ENCODE measurements around the gene STX5.

The STX5 gene

DNA sequence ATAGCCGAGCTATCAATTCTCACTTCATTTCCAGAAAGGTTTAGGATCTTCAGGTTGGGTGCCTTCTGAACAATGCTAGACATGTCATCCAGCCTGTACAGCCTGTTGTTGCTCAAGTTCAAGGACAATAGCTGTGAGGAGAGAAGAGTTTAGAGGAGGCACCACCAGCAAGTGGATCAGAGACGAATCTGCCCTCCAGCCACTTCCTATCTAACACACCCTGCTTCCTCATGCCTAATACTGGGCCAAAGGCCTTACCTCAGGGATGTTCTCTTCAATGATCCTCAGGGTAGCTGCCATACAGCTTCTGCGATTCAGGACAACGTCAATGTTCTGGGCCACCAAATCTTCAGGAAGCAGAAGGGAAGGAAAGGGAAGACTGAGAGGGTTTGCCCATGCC lies 30.8 kb downstream of the STX5 start:
- H3K4me3 ChIP-seq = no peak overlapping the region
- no peak overlapping the region for H3K27ac ChIP-seq
- TF ChIP-seq, protein P1, sequence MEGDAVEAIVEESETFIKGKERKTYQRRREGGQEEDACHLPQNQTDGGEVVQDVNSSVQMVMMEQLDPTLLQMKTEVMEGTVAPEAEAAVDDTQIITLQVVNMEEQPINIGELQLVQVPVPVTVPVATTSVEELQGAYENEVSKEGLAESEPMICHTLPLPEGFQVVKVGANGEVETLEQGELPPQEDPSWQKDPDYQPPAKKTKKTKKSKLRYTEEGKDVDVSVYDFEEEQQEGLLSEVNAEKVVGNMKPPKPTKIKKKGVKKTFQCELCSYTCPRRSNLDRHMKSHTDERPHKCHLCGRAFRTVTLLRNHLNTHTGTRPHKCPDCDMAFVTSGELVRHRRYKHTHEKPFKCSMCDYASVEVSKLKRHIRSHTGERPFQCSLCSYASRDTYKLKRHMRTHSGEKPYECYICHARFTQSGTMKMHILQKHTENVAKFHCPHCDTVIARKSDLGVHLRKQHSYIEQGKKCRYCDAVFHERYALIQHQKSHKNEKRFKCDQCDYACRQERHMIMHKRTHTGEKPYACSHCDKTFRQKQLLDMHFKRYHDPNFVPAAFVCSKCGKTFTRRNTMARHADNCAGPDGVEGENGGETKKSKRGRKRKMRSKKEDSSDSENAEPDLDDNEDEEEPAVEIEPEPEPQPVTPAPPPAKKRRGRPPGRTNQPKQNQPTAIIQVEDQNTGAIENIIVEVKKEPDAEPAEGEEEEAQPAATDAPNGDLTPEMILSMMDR (IDR thresholded peaks at IDR 0.05) = no peak
- no peak for DNase-seq (ENCODE audit: low spot score)

DNA sequence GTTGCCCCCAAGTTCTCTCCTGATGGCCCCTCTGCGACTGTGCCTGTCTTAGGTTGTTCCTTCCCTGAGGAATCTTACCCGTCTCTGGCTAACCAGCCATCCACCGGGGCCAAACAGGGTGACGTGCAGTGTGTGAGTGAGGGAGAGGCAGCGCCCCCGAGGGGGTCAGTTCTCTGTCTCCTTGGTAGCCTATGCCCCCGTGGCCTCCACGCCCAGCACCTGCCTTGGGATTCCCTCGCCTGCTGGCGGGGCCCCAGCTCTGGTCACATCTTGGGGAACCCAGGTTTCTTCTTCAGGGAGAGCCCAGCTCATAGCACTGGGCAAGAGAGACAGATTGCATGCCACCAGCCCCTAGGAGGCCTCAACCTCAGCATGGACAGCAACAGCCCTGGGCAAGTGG lies 32.4 kb downstream of the STX5 start:
- Histone ChIP-seq H3K27ac (no peak overlapping the region), H3K4me3 (no peak overlapping the region)
- no peak for DNase-seq (ENCODE audit: low spot score)
- TF ChIP-seq, protein P1 (IDR thresholded peaks at IDR 0.05) = no peak

DNA sequence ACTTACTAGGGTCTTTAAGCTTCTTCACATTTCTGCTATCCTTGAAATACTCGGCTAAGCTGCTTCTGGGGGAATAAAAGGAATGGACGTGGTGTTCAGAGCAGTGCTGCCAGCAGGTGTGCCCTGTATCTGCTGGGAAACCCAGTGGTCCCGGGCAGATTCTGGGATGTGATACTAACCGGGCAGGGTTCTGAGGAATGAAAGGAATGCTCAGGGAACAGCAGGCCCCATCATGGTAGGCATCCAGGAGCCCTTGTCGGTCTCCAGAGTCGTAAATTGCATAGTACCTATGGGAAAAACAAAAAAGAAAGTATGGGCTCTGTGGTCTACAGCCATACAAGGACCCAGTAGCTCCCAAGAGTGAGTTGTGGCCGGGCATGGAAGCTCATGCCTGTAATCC lies 35.6 kb downstream of the STX5 start:
- no peak overlapping the region for H3K4me3 ChIP-seq
- no peak overlapping the region for H3K27ac ChIP-seq
- DNase-seq (ENCODE audit: low spot score) = no peak
- TF ChIP-seq, protein P1 (IDR thresholded peaks at IDR 0.05) = no peak

DNA sequence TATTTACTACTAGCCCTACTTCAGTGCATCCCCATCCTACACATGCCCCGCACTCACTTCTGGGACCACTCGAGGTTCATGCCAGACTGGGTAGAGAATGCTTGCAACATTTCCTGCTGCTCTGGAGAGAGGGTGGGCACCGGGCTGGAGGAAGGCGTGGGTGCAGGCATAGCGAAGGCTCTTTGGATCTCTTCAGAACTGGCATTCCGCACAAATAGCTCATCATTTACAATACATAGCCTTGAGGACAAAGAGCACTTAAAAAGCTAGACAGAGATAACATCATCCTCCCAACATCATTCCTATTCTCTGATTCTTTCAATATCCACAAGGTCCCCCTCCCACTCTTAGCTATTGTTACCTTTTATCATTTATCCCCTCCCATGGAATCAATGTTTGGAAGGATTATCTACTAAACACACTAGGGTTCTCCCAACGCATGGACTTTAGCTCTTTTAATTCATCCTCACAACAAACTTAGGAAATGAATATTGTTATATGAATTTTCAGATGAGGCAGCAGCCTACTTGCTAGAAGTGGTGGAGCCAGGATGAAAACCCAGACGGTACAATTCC lies 37.6 kb downstream of the STX5 start:
- TF ChIP-seq, protein P1 (IDR thresholded peaks at IDR 0.05) = no peak
- DNase-seq (ENCODE audit: low spot score) = no peak
- no peak overlapping the region for H3K27ac ChIP-seq

DNA sequence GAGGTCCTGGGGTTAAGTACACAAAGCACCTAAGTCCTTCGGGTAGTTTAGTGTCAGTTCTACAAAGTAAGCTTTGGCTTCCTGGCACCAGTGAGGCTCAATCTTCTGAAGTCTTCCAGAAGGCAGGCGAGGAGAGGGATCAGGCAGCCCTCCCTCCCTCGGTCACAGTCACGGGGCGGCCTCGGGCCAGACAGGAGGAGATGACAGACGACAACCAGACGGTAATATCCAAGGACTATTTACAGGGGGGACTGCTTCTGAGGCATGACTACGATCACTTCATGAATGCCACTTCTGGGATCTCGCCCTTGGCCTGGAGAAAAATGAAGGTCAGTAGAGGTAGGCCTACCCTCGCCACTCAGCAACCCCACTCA lies 39.7 kb downstream of the STX5 start:
- Histone ChIP-seq H3K4me3 (peak overlapping the region; percentile 78), H3K27ac (peak overlapping the region; percentile 61 to 72)
- TF ChIP-seq, protein P1 (IDR thresholded peaks at IDR 0.05) = no peak
- no peak for DNase-seq (ENCODE audit: low spot score)

More for the DNA sequence above, 37.6 kb downstream of the STX5 start:
- H3K4me3 ChIP-seq = no peak overlapping the region

DNA sequence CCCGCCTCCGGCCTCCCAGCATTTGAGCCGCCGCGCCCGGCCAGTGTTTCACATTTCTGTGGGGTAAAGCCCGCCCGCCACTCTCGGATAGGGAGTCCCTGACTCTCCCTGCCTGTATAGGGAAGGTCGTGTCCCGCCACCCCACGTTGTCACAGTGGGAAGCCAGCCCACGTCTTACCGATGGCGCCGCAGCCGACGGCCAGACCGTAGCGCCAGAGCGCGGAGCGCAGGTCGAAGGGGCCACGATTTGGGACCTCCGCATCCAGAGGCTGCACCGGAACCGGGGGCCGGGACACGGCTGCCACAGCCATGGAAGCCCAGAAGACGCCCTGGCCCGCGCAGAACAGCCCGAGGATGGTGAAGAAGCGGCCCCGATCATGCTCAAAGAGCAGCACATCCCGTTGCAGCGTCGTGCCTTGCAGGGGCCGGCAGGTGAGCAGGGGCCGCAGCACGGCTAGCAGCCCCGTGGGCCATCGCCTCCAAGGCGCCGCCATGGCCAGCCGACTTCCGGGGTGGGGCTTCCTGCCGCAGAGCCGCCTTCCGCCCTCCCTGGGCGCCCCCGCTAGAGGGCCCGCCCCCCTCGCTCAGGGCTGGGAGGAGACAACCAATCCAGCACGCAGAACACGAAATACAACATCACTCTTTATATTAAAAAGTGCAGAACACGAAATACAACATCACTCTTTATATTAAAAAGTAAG lies 40.2 kb downstream of the STX5 start, which contains the start of gene TMEM223:
Gene TMEM223, minus strand, starts transcription at position 506 of the 701 bp plus-strand sequence. Its CDS starts 12 bp downstream, at position 494.
- Histone ChIP-seq H3K4me3 (peak within 1 kb of the TSS; percentile 78), H3K27ac (peak within 1 kb of the TSS; percentile 61 to 72)
- DNase-seq (ENCODE audit: low spot score) = peak; percentile 90
- TF ChIP-seq, protein P1 (IDR thresholded peaks at IDR 0.05) = no peak

DNA sequence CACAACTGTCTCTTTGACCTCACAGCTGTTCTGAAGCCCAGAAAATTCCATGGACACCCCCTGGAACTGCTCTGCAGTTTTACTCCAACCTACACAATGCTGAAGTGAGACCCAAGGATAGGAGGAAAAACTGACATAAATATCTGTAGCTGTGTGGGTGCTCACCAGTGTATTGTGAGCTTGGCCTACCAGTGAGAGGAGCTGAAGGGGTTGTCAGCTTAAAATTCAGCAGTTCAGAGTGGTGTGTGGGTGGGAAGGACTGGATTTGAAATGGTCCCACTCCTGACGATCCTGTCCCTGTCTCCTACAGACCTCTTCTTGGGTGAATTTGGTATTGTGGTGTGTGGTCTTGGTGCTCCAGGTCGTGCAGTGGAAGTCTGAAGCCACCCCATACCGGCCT lies 42.3 kb downstream of the STX5 start:
- no peak overlapping the region for H3K27ac ChIP-seq
- DNase-seq (ENCODE audit: low spot score) = no peak

More for the DNA sequence above, 42.3 kb downstream of the STX5 start:
- TF ChIP-seq, protein P1 (IDR thresholded peaks at IDR 0.05) = no peak
- no peak overlapping the region for H3K4me3 ChIP-seq
